Skeletal muscle satellite cell (primary cell): ENCODE results near the gene CPLX1.

ENCODE experiments used
- H3K27me3 ChIP-seq: 2 replicates; pipeline ENCODE4 v1.7.0; 2013; ENCODE audit warnings: low read length; ENCODE audit not compliant: control insufficient read depth, insufficient read depth
- H3K36me3 ChIP-seq: 2 replicates; pipeline ENCODE4 v1.7.0; 2013; ENCODE audit warnings: mild to moderate bottlenecking, control low read depth, low read length; ENCODE audit not compliant: insufficient read depth
- H3K4me1 ChIP-seq: 2 replicates; pipeline ENCODE4 v1.7.0; 2013; ENCODE audit warnings: low read length; ENCODE audit not compliant: control insufficient read depth, insufficient read depth
- H3K4me2 ChIP-seq: 2 replicates; pipeline ENCODE4 v1.7.0; 2013; ENCODE audit warnings: mild to moderate bottlenecking, low read length
- H3K4me3 ChIP-seq: 2 replicates; pipeline ENCODE4 v1.7.0; 2013; ENCODE audit warnings: low read length
- H3K9ac ChIP-seq: 2 replicates; pipeline ENCODE4 v1.7.0; 2013; ENCODE audit warnings: mild to moderate bottlenecking, low read depth, low read length, moderate library complexity
- H3K9me3 ChIP-seq: replicated peaks from 2 replicates; pipeline ENCODE4 v1.7.0; 2013; ENCODE audit warnings: mild to moderate bottlenecking, control low read depth, low read length

Gene CPLX1

DNA sequence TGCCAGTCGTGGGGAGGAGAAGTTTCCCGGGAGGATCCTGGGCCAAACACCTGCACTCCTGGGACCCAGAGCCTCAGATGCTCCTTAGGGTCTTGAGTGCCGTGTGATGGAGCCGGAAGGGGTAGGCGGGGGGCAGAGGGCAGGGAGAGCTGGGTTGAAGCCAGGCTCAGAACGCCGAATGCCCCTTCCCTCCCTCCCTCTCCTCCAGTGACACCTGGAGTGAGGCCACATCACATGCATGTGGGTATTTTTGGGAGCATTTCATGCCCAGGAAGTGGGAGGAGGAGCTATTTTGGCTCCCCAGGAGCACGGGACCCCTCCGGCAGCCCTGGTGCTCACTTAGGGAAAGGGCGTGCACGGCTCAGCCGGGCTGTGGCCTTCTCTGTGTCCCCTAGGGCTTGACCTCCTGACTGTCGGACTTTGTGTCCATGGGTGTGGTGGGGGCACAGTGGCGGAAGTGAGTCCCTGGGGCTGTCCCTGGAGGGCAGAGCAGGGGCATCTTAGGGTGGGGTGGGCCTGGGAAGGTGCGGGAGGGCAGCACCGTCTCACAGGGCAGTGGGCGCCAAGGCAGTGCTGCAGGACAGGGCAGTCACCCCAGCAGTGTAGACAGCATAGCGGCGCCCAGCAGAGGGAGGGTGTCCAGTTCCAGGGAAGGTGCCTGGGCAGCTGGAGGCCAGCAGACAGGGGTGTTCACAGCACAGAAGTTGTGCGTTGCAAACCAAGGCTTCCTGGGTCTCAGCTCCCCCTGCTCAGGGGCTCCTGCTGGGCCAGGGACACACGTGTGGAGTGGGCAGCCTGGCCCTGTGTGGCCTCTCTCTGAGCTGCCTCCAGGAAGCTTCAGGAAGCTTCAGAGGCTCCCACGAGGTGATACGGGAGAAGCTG is 4.9 kb upstream of the CPLX1 start:
- H3K27me3 ChIP-seq: peaks cover 51% of the 10 kb centered on the region

GRCh38 chr4:829761-830600 is 4.1 kb upstream of the CPLX1 start:
- Histone ChIP-seq H3K27me3 (peaks cover 56% of the 10 kb centered on the region), H3K9me3 (no peaks in the 10 kb centered on the region), H3K4me2 (no peak overlapping the region), H3K36me3 (no peaks in the 10 kb centered on the region), H3K4me3 (no peak overlapping the region), H3K4me1 (no peaks in the 10 kb centered on the region), H3K9ac (no peak overlapping the region)

More for the DNA sequence above, 4.9 kb upstream of the CPLX1 start:
- Histone ChIP-seq H3K4me2 (no peak overlapping the region), H3K4me3 (no peak overlapping the region), H3K9me3 (no peaks in the 10 kb centered on the region), H3K9ac (no peak overlapping the region), H3K36me3 (no peaks in the 10 kb centered on the region), H3K4me1 (no peaks in the 10 kb centered on the region)

DNA sequence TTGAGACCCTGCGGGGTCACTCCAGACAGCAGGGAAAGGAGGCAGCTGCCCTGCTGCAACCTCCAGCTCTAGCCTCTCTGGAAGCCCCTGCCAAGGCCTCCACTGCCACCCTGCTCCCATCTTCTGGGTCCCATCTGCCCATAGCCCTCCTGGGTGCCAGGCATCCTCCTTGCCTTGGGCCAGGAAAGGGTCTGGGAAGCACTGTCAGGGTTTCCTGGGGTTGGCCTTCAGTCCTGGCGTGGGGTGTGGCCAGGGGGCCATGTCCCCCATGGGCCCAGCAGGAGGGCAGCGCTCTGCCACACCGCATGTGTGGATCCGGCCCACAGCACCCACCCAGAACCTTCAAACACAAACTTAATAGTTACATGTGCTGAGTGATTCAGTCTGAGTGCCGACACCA is 3.4 kb upstream of the CPLX1 start:
- Histone ChIP-seq H3K9me3 (no peaks in the 10 kb centered on the region), H3K4me2 (no peak overlapping the region), H3K9ac (no peak overlapping the region), H3K36me3 (no peaks in the 10 kb centered on the region), H3K4me3 (no peak overlapping the region), H3K27me3 (peaks cover 59% of the 10 kb centered on the region), H3K4me1 (no peaks in the 10 kb centered on the region)

DNA sequence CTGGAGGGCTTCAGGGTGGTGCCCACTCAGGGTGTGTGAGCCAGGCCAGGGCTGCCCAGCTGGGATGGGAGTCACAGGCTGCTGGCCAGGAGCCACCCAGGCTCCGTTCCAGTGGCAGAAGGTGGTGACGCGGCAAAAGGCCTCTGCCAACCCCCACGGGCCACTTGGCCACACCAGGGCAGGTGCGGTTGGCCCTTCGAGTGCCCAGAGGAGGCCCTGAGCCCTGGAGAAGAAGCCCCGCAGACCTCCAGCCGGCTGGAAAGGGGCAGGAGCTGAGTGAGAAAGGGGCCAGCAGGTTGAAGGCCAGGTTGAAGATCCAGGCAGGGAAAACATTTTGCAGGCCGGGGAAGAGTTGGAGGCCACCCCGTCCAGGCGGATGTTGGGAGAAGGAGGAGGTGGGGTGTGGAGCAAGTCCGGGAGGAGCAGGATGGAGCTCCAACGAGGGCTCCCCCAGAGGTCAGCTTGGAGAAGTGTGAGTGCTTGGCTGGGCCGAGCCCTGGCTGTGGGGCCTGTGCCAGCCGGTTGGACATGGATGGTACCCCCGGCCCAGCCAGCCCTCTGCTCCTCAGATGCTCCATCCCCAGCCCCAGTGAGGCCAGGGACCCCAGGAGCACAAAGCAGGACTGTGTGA is 2.8 kb upstream of the CPLX1 start:
- Histone ChIP-seq H3K4me2 (no peak overlapping the region), H3K9me3 (no peaks in the 10 kb centered on the region)

DNA sequence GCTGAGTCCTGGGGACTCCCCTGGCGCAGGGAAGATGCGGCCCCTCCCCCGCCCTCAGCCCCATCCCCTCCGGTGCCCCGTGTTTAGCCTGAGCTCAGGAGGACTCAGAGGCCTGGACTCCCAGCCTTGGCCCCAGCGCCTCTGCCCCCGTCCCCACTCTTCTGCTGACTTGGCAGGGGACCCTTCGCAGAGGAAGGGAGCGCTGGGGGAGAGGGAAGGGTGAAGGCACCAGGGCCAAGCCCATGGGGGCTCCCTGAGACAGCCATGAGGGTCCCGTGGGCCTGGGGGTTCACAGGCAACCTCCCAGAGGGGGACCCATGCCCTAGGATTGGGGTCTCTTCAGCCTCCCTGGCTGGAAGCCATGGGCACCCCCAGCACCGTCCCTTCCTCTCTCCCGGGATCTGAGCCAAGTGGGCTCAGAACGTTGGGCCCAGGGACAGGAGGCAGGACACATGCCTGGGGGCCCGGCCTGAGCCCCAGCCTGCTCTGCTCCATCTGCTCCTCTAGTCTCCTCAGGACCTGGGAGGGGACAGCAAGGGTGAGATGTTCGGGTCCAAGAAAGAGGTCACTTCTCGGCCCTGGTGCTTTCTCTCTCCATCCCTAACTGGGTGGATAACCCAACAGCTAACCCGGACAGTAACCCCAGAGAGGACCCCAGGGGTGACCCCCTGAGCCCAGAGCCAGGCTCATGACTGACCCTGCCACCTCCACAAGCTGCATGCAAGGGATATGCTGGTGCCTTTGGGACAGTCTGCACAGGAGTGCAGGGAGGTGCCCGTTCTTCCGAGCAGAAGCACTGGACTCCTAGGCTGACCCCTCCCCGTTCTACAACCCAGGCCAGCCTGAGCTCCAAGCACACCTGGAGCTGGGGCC is 1.5 kb upstream of the CPLX1 start:
- Histone ChIP-seq H3K9ac (no peak overlapping the region), H3K27me3 (peaks cover 68% of the 10 kb centered on the region), H3K4me1 (no peaks in the 10 kb centered on the region), H3K36me3 (no peaks in the 10 kb centered on the region), H3K4me3 (no peak overlapping the region), H3K4me2 (no peak overlapping the region), H3K9me3 (no peaks in the 10 kb centered on the region)

More for the DNA sequence above, 2.8 kb upstream of the CPLX1 start:
- peaks cover 59% of the 10 kb centered on the region for H3K27me3 ChIP-seq
- H3K4me3 ChIP-seq: no peak overlapping the region
- no peak overlapping the region for H3K9ac ChIP-seq
- H3K36me3 ChIP-seq: no peaks in the 10 kb centered on the region
- H3K4me1 ChIP-seq: no peaks in the 10 kb centered on the region

DNA sequence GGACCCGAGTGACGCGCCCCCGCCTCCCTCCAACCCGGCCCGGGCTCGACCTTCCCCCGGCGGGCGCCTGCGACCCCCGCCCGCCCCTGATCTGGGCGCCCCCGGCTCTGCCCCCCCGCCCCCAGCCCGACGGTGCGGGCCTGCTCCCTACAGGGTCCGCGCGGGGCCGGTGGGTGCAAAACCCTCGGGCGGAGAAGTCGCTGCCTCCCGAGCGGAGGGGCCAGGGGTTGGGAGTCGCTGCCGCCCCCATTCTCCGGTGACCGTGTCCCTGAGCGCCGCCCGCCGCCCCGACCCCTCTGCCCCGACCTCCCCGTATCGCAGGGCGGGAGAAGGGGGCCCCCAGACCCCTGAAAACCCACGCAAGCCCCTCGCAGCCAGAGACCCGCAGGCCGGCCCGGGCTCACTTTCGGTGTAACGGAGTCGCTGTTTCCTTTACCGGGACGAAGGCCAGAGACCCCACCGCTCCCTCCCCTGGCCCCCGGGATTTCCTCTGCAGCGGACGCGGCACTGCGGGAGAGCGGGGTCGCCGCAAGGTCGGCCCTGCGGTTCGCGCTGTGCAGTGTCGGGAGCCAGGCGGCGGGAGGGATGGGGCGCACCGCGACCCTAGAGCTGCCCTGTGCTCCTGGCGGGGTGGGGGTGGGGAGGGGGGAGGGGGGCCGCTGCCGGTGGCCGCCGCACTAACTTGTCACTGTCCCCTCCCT is 729 bp upstream of the CPLX1 start:
- Histone ChIP-seq H3K4me1 (no peaks in the 10 kb centered on the region), H3K36me3 (no peaks in the 10 kb centered on the region), H3K4me2 (no peak overlapping the region), H3K27me3 (peaks cover 76% of the 10 kb centered on the region), H3K9me3 (no peaks in the 10 kb centered on the region), H3K9ac (no peak overlapping the region), H3K4me3 (no peak overlapping the region)

DNA sequence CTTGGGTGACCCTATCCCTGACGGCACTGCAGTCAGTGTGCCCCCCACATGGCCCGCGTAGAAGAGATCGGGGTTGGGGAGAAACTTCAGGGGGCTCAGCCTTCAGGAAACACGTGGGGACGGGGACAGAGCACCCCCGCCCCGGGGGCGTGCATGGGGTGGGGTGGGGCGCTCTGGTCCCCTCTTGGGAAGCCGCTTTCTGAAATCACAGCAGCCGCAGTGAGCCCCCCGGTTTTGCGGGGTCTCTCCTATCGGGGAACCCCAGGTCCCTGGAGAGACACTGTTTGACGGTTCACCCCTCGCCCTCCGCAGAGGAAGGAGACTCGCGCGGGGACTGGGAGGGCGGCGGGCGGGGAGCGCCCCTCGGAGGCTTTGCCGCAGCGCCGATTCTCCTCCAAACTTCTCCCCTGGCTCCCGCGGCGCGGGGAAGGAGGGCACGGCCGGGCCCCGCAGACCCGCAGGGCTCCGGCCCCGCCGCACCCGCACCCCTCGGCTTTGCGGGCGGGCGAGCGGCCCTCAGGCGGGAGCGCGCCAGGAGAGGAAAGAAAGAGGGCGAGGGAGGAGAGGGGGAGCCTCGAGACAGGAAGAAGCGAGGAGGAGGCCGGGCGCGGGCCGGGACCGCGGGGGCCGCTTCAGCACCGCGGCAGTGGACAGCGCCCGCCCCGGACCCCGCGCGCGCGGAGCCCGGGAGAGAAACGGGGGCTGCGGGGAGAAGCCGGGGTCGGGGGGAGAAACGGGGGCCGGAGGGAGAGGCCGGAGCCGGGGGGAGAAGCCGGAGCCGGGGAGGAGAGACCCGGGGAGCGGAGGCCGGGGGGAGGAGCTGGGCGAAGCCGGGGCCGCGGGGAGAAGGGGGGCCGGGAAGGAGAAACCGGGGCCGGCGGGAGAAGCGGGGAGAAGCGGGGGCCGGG is 612 bp downstream of the CPLX1 start:
- H3K27me3 ChIP-seq: peaks cover 82% of the 10 kb centered on the region
- H3K4me3 ChIP-seq: no peak overlapping the region
- H3K36me3 ChIP-seq: no peaks in the 10 kb centered on the region
- H3K4me1 ChIP-seq: no peaks in the 10 kb centered on the region
- H3K9ac ChIP-seq: no peak overlapping the region
- no peaks in the 10 kb centered on the region for H3K9me3 ChIP-seq
- peak overlapping the region; percentile 47 for H3K4me2 ChIP-seq

DNA sequence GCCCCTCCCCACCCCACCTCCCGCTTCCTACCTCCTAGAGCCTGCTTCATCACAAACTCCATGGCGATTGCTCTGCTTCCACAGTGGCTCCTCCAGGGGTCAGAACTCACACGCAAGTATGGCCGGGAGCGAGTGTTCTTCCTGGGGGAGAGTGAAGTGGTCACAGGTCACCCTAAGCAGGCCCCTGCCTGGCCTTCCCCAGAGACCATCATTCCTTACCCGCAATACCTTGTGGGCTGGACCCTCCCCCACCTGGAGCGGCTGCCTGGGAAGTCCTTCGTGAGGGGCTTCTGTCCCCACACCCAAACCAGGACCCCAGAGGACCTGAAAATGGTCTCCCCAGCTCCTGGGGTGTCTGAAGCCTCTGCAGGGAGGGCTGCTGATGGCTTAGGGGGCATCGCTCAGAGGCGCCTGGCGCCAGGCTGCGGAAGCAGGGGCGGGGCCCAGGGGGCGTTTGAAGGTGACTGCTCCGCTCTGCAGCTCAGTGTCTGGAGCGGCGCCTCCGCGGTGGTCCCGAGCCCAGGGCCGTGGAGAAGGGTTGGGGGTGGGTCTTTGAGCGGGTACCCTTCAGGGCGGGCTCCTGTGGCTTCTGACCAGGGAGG is 1.4 kb downstream of the CPLX1 start:
- Histone ChIP-seq H3K4me2 (no peak overlapping the region), H3K36me3 (no peaks in the 10 kb centered on the region), H3K9me3 (no peaks in the 10 kb centered on the region), H3K9ac (no peak overlapping the region), H3K4me3 (no peak overlapping the region), H3K27me3 (peaks cover 82% of the 10 kb centered on the region), H3K4me1 (no peaks in the 10 kb centered on the region)

GRCh38 chr4:823761-824460 is 2.0 kb downstream of the CPLX1 start:
- H3K4me1 ChIP-seq: no peaks in the 10 kb centered on the region
- H3K9ac ChIP-seq: no peak overlapping the region
- no peak overlapping the region for H3K4me2 ChIP-seq
- peaks cover 82% of the 10 kb centered on the region for H3K27me3 ChIP-seq
- H3K9me3 ChIP-seq: no peaks in the 10 kb centered on the region
- no peak overlapping the region for H3K4me3 ChIP-seq
- no peaks in the 10 kb centered on the region for H3K36me3 ChIP-seq
